Measurements from ENCODE around the gene SEC16A.

The SEC16A gene

GRCh38 chr9:136463578-136463977, 19.3 kb downstream of the SEC16A start:
- DNase-seq (ENCODE audit: low read depth in 2 of 2), result no peak

- DNase-seq (ENCODE audit: low read depth in 2 of 2), result no peak
Measured at GRCh38 chr9:136462664-136463063, 20.2 kb downstream of the SEC16A start.

- DNase-seq (ENCODE audit: low read depth in 2 of 2), result no peak
Measured at GRCh38 chr9:136460772-136461325, 22.0 kb downstream of the SEC16A start.

- no peak for DNase-seq (ENCODE audit: low read depth in 2 of 2)
Measured at GRCh38 chr9:136459425-136459824, 23.4 kb downstream of the SEC16A start.

- DNase-seq (ENCODE audit: low read depth in 2 of 2), result no peak
Measured at GRCh38 chr9:136457326-136457725, 25.5 kb downstream of the SEC16A start.

GRCh38 chr9:136456258-136456657, 26.6 kb downstream of the SEC16A start:
- no peak for DNase-seq (ENCODE audit: low read depth in 2 of 2)

- no peak for DNase-seq (ENCODE audit: low read depth in 2 of 2)
Measured at GRCh38 chr9:136455043-136456002, 27.5 kb downstream of the SEC16A start.

- no peak for DNase-seq (ENCODE audit: low read depth in 2 of 2)
Measured at GRCh38 chr9:136454026-136454796, 28.6 kb downstream of the SEC16A start.

- DNase-seq (ENCODE audit: low read depth in 2 of 2), result no peak
Measured at GRCh38 chr9:136453326-136453725, 29.5 kb downstream of the SEC16A start.

GRCh38 chr9:136451221-136451877, 31.5 kb downstream of the SEC16A start:
- no peak for DNase-seq (ENCODE audit: low read depth in 2 of 2)

- DNase-seq (ENCODE audit: low read depth in 2 of 2), result no peak
Measured at GRCh38 chr9:136448655-136449054, 34.2 kb downstream of the SEC16A start.

GRCh38 chr9:136447173-136447778, 35.6 kb downstream of the SEC16A start:
- DNase-seq (ENCODE audit: low read depth in 2 of 2), result no peak

GRCh38 chr9:136445799-136446198, 37.0 kb downstream of the SEC16A start:
- no peak for DNase-seq (ENCODE audit: low read depth in 2 of 2)

GRCh38 chr9:136444102-136444501, 38.7 kb downstream of the SEC16A start:
- DNase-seq (ENCODE audit: low read depth in 2 of 2), result no peak

GRCh38 chr9:136443687-136444086, 39.2 kb downstream of the SEC16A start:
- no peak for DNase-seq (ENCODE audit: low read depth in 2 of 2)

GRCh38 chr9:136443087-136443486, 39.8 kb downstream of the SEC16A start:
- DNase-seq (ENCODE audit: low read depth in 2 of 2), result no peak

- no peak for DNase-seq (ENCODE audit: low read depth in 2 of 2)
Measured at GRCh38 chr9:136442265-136442664, 40.6 kb downstream of the SEC16A start.

- no peak for DNase-seq (ENCODE audit: low read depth in 2 of 2)
Measured at GRCh38 chr9:136441681-136442245, 41.1 kb downstream of the SEC16A start.

GRCh38 chr9:136441191-136441680, 41.6 kb downstream of the SEC16A start:
- no peak for DNase-seq (ENCODE audit: low read depth in 2 of 2)

GRCh38 chr9:136439481-136440408, 43.1 kb downstream of the SEC16A start, which contains the start of gene INPP5E:
Gene INPP5E, minus strand, starts transcription at chr9:136439845. Its CDS starts 426 bp downstream, at chr9:136439419.
- peak; percentile 75 to 86 for DNase-seq (ENCODE audit: low read depth in 2 of 2)

Measured in stimulated activated CD4-positive, alpha-beta T cell treated with anti-CD3 and anti-CD28 coated beads, Interleukin-4, amount 100 ng/mL, for 48 hours (primary cell).